H1 (cell line): ENCODE measurements around the gene TSHR. TPM values are rescaled to one million over a fixed set of nuclear protein-coding genes. Genes with fewer than 3 reads are reported as not detected.

ENCODE experiments used
- CTCF ChIA-PET: fragments of 300-600 bp; sonication (Branson Sonifier 250); formaldehyde crosslinking; loops from one replicate; lab custom pipeline; 2021; ENCODE audit not compliant: partially characterized antibody; lab: Charles Lee
- POLR2A ChIA-PET: fragments of 300-600 bp; sonication (Branson Sonifier 250); formaldehyde crosslinking; loops from one replicate; lab custom pipeline; 2021; ENCODE audit warnings: inconsistent platforms; ENCODE audit not compliant: partially characterized antibody; lab: Charles Lee
- DNase-seq, 2 experiments: peaks; one replicate each; pipeline versions ENCODE4 v3.0.0 to v3.0.0-alpha.2; 2010 to 2022; ENCODE audit warnings: low spot score in 2 of 2, low read depth in 1 of 2, mixed read lengths in 1 of 2
- FAIRE-seq: peaks from 2 replicates; lab custom pipeline; 2011; peaks lifted over from hg19 to GRCh38; lab: Jason Lieb, UNC
- H2AFZ ChIP-seq: 2 replicates; pipeline ENCODE4 v1.8.1; 2012; ENCODE audit warnings: low read length, inconsistent platforms
- H2AK5ac ChIP-seq: 2 replicates; pipeline ENCODE4 v1.6.1; 2013; ENCODE audit warnings: low read depth, low read length
- H2BK120ac ChIP-seq: replicated peaks from 2 replicates; pipeline ENCODE3; 2013; ENCODE audit warnings: low read depth, low read length, inconsistent platforms
- H2BK12ac ChIP-seq: 2 replicates; pipeline ENCODE4 v1.6.1; 2013; ENCODE audit warnings: low read depth, low read length
- H2BK15ac ChIP-seq: 2 replicates; pipeline ENCODE4 v1.6.1; 2013; ENCODE audit warnings: low read length
- H2BK20ac ChIP-seq: 2 replicates; pipeline ENCODE4 v1.6.1; 2013; ENCODE audit warnings: low read length
- H2BK5ac ChIP-seq: 2 replicates; pipeline ENCODE4 v1.6.1; 2013; ENCODE audit warnings: low read depth, low read length
- H3K14ac ChIP-seq: 2 replicates; pipeline ENCODE4 v1.6.1; 2013; ENCODE audit warnings: inconsistent platforms; ENCODE audit not compliant: insufficient read length
- H3K18ac ChIP-seq: 2 replicates; pipeline ENCODE4 v1.6.1; 2013; ENCODE audit warnings: low read length; ENCODE audit errors: extremely low read depth
- H3K23ac ChIP-seq: 2 replicates; pipeline ENCODE4 v1.6.1; 2013; ENCODE audit warnings: inconsistent platforms; ENCODE audit not compliant: insufficient read length
- H3K23me2 ChIP-seq: 2 replicates; pipeline ENCODE4 v1.6.1; 2013; ENCODE audit warnings: low read depth, low read length
- H3K27ac ChIP-seq: 2 replicates; pipeline ENCODE4 v1.6.1; 2011; ENCODE audit warnings: low read depth, low read length, inconsistent platforms
- H3K27me3 ChIP-seq, 4 experiments: replicated peaks in 1 of 4; 1 replicate in 1 of 4; 2 replicates in 3 of 4; pipeline versions ENCODE4 v1.6.1 to v1.8.1; 2011 to 2013; ENCODE audit warnings: low read length in 3 of 4, mild to moderate bottlenecking in 3 of 4, inconsistent platforms in 2 of 4, mixed read lengths in 2 of 4, moderate library complexity in 1 of 4; ENCODE audit not compliant: control insufficient read depth in 3 of 4, insufficient read depth in 3 of 4; ENCODE audit errors: extremely low read depth in 1 of 4
- H3K36me3 ChIP-seq, 4 experiments: 2 replicates each; pipeline versions ENCODE4 v1.6.1 to v1.8.1; 2011 to 2013; ENCODE audit warnings: mild to moderate bottlenecking in 4 of 4, low read length in 3 of 4, moderate library complexity in 2 of 4, control low read depth in 1 of 4, inconsistent platforms in 1 of 4; ENCODE audit not compliant: insufficient read depth in 4 of 4, control insufficient read depth in 2 of 4
- H3K4ac ChIP-seq: replicated peaks from 2 replicates; pipeline ENCODE3; 2013; ENCODE audit warnings: low read length, low read depth, mixed read lengths, inconsistent platforms; ENCODE audit not compliant: insufficient read length
- H3K4me1 ChIP-seq, 4 experiments: replicated peaks in 1 of 4; 1 replicate in 1 of 4; 2 replicates in 3 of 4; pipeline versions ENCODE4 v1.6.1 to v1.8.1; 2011 to 2013; ENCODE audit warnings: low read length in 3 of 4, inconsistent platforms in 2 of 4, mixed read lengths in 1 of 4; ENCODE audit not compliant: insufficient read depth in 4 of 4, control insufficient read depth in 3 of 4
- H3K4me2 ChIP-seq, 2 experiments: 2 replicates each; pipeline versions ENCODE4 v1.6.1 to v1.8.1; 2011 to 2013; ENCODE audit warnings: low read depth in 2 of 2, low read length in 2 of 2, control low read depth in 1 of 2, inconsistent platforms in 1 of 2, mild to moderate bottlenecking in 1 of 2; ENCODE audit not compliant: insufficient read depth in 1 of 2
- H3K4me3 ChIP-seq, 4 experiments: fragments of 200-600, 300-600 bp in 1 of 4; sonication (generic), shearing (Covaris generic), sonication (Bioruptor Twin) in 1 of 4; 2 replicates each; pipeline versions ENCODE4 v1.5.1 to v1.8.1; 2011 to 2016; ENCODE audit warnings: low read length in 4 of 4, low read depth in 3 of 4, control low read depth in 2 of 4, inconsistent platforms in 2 of 4, mild to moderate bottlenecking in 2 of 4, mixed read lengths in 1 of 4, moderate library complexity in 1 of 4; ENCODE audit not compliant: insufficient read depth in 2 of 4; ENCODE audit errors: extremely low read depth in 1 of 4
- H3K56ac ChIP-seq: replicated peaks from 2 replicates; pipeline ENCODE3; 2013; ENCODE audit warnings: low read depth, mild to moderate bottlenecking, mixed read lengths, low read length, inconsistent platforms; ENCODE audit not compliant: insufficient read length
- H3K79me1 ChIP-seq: 2 replicates; pipeline ENCODE4 v1.6.1; 2013; ENCODE audit warnings: low read depth, low read length, control low read depth
- H3K79me2 ChIP-seq, 2 experiments: 2 replicates each; pipeline versions ENCODE4 v1.6.1 to v1.8.1; 2012 to 2013; ENCODE audit warnings: low read length in 2 of 2, mild to moderate bottlenecking in 2 of 2, inconsistent platforms in 1 of 2; ENCODE audit not compliant: insufficient read depth in 2 of 2, control insufficient read depth in 1 of 2
- H3K9ac ChIP-seq, 4 experiments: replicated peaks in 1 of 4; 1 replicate in 1 of 4; 2 replicates in 3 of 4; pipeline versions ENCODE4 v1.6.1 to v1.8.1; 2011 to 2013; ENCODE audit warnings: low read depth in 3 of 4, low read length in 3 of 4, control low read depth in 2 of 4, mild to moderate bottlenecking in 2 of 4, moderate library complexity in 2 of 4, inconsistent platforms in 1 of 4; ENCODE audit errors: extremely low read depth in 1 of 4
- H3K9me3 ChIP-seq, 2 experiments: 2 replicates each; pipeline versions ENCODE4 v1.6.1 to v1.8.1; 2012 to 2013; ENCODE audit warnings: mild to moderate bottlenecking in 2 of 2, moderate library complexity in 2 of 2, control low read depth in 1 of 2, inconsistent platforms in 1 of 2, low read depth in 1 of 2, low read length in 1 of 2, mixed read lengths in 1 of 2; ENCODE audit not compliant: insufficient read depth in 2 of 2
- H4K20me1 ChIP-seq, 2 experiments: replicated peaks in 1 of 2; 2 replicates each; pipeline versions ENCODE3 to v1.8.1; 2011 to 2013; ENCODE audit warnings: inconsistent platforms in 2 of 2, low read length in 2 of 2, mild to moderate bottlenecking in 1 of 2; ENCODE audit not compliant: insufficient read depth in 2 of 2, control insufficient read depth in 1 of 2
- H4K5ac ChIP-seq: 2 replicates; pipeline ENCODE4 v1.6.1; 2013; ENCODE audit warnings: low read length, low read depth, mixed read lengths, inconsistent platforms; ENCODE audit not compliant: insufficient read length
- H4K8ac ChIP-seq: 2 replicates; pipeline ENCODE4 v1.8.0; 2013; ENCODE audit warnings: mild to moderate bottlenecking, moderate library complexity, low read length, inconsistent platforms; ENCODE audit not compliant: insufficient read depth; ENCODE audit errors: extremely low read depth
- H4K91ac ChIP-seq: replicated peaks from 2 replicates; pipeline ENCODE3; 2013; ENCODE audit warnings: low read length, mixed read lengths, inconsistent platforms; ENCODE audit not compliant: insufficient read length
- CBX5 ChIP-seq: fragments of 300-800, 300-1000 bp; sonication (generic); IDR thresholded peaks from 2 replicates; pipeline ENCODE4 v1.7.1; 2016; ENCODE audit warnings: antibody characterized with exemption, low read length, low read depth
- EGR1 ChIP-seq: IDR thresholded peaks from 2 replicates; pipeline ENCODE4 v1.6.1; 2011; ENCODE audit warnings: low read depth, low read length, borderline replicate concordance
- EZH2 ChIP-seq: fragments of 200-600 bp; sonication (generic); IDR thresholded peaks from 2 replicates; pipeline ENCODE4 v1.7.1; 2012; ENCODE audit warnings: low read depth, mild to moderate bottlenecking, moderate library complexity, low read length, inconsistent platforms; ENCODE audit not compliant: severe bottlenecking
- FOSL1 ChIP-seq: IDR thresholded peaks from 2 replicates; pipeline ENCODE4 v1.6.1; 2011; ENCODE audit warnings: mild to moderate bottlenecking, low read depth, low read length, moderate library complexity; ENCODE audit not compliant: insufficient read depth
- HDAC6 ChIP-seq: IDR thresholded peaks from one replicate; pipeline ENCODE4 v1.7.1; 2012; ENCODE audit warnings: low read depth, mild to moderate bottlenecking, inconsistent platforms, low read length, moderate library complexity
- JUN ChIP-seq: IDR thresholded peaks from 2 replicates; pipeline ENCODE4 v1.6.1; 2011; ENCODE audit warnings: low read depth, mild to moderate bottlenecking, improper control_type of control experiment, low read length
- POLR2A ChIP-seq, 2 experiments: IDR thresholded peaks; 1 replicate in 1 of 2; 2 replicates in 1 of 2; pipeline ENCODE4 v1.6.1; 2011; ENCODE audit warnings: low read depth in 2 of 2, low read length in 2 of 2, mild to moderate bottlenecking in 2 of 2; ENCODE audit errors: control extremely low read depth in 1 of 2
- POU5F1 ChIP-seq: IDR thresholded peaks from 2 replicates; pipeline ENCODE4 v1.6.1; 2011; ENCODE audit warnings: low read depth, mild to moderate bottlenecking, low read length, moderate library complexity
- SP1 ChIP-seq: IDR thresholded peaks from 2 replicates; pipeline ENCODE4 v1.6.1; 2011; ENCODE audit warnings: low read depth, low read length
- SP2 ChIP-seq: IDR thresholded peaks from 2 replicates; pipeline ENCODE4 v1.6.1; 2012; ENCODE audit warnings: mild to moderate bottlenecking, low read length, inconsistent platforms
- TCF12 ChIP-seq: IDR thresholded peaks from 2 replicates; pipeline ENCODE4 v1.6.1; 2011; ENCODE audit warnings: low read depth, mild to moderate bottlenecking, low read length
- WGBS, 2 experiments: shearing (Covaris generic) in 1 of 2; methylation state at CpG; one replicate each; pipeline versions ENCODE4 v1.1.6 to v1.1.7; 2013 to 2015; ENCODE audit warnings: low lambda C conversion rate in 2 of 2, mixed read lengths in 2 of 2, inconsistent platforms in 1 of 2, low coverage in 1 of 2, missing lambda C conversion rate in 1 of 2; ENCODE audit not compliant: insufficient replicate concordance in 2 of 2, insufficient coverage in 1 of 2, insufficient read length in 1 of 2; ENCODE audit errors: extremely low coverage in 1 of 2, missing lambda C conversion rate in 1 of 2; 5-methylcytosine and 5-hydroxymethylcytosine counted together
- polyA plus RNA-seq, 7 experiments: library from polyadenylated mRNA; depleted of rRNA in 3 of 7; stranded (reverse) in 5 of 7; unstranded in 2 of 7; fragments of >200 nt in 5 of 7; fragments of 200-250 nt in 2 of 7; gene quantifications; 1 replicate in 5 of 7; 2 replicates in 1 of 7; 4 replicates in 1 of 7; pipeline versions ENCODE4 v1.2.1 to v1.2.3, GENCODE V29; 2011 to 2013; ENCODE audit warnings: missing spikeins in 2 of 7, mixed read lengths in 2 of 7
- total RNA-seq: library from RNA; stranded (reverse); fragmentation: NEBNext Ultra II Directional; extraction: Animal tissue kit (Norgen Biotek cat#: 25700); gene quantifications from 2 replicates; pipeline ENCODE4 v1.2.1, GENCODE V29; 2021
- TF ChIP-seq, protein P1 (sequence below), 3 experiments: IDR thresholded peaks; 1 replicate in 2 of 3; 2 replicates in 1 of 3; pipeline versions ENCODE4 v1.5.1 to v1.6.1; 2011; ENCODE audit warnings: low read length in 3 of 3, mild to moderate bottlenecking in 3 of 3, inconsistent platforms in 2 of 3, low read depth in 1 of 3, moderate library complexity in 1 of 3; ENCODE audit not compliant: insufficient read depth in 1 of 3; ENCODE audit errors: control extremely low read depth in 1 of 3

The TSHR gene
- total and polyA plus RNA-seq, 2 of the 8 experiments (the other 6 are each of a cell fraction or from before 2014, with no cell fraction given): 0.27 TPM; not detected in 1

DNA sequence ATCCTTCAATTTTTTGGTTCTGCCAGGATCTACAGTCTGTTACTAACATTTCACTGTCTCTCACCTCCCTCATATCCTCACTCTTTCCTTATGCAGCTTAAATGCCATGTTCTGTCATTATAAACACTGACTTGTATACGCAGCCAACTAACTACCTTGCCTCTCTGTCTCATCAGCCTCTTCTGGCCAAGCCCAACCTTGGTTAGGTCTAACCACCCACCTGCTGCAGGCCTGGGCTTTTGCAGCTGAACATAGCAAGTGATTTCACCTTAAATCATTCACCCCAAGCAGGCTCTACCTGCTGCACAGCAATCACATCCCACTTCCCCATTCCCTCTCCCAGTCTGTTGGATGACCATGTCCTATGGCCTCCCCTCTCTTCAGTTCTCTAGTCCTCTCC lies 173.8 kb downstream of the TSHR start:
- CTCF ChIA-PET: interaction anchor here (1.3 kb wide), 1 partner anchor 35 kb away, joined by 3 read pairs; no protein-coding TSS in a partner anchor
- POLR2A ChIA-PET: no interaction called here
- FAIRE-seq: no peak
- TF ChIP-seq HDAC6: no peak
- TF ChIP-seq, protein P1, sequence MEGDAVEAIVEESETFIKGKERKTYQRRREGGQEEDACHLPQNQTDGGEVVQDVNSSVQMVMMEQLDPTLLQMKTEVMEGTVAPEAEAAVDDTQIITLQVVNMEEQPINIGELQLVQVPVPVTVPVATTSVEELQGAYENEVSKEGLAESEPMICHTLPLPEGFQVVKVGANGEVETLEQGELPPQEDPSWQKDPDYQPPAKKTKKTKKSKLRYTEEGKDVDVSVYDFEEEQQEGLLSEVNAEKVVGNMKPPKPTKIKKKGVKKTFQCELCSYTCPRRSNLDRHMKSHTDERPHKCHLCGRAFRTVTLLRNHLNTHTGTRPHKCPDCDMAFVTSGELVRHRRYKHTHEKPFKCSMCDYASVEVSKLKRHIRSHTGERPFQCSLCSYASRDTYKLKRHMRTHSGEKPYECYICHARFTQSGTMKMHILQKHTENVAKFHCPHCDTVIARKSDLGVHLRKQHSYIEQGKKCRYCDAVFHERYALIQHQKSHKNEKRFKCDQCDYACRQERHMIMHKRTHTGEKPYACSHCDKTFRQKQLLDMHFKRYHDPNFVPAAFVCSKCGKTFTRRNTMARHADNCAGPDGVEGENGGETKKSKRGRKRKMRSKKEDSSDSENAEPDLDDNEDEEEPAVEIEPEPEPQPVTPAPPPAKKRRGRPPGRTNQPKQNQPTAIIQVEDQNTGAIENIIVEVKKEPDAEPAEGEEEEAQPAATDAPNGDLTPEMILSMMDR (IDR thresholded peaks at IDR 0.05; ENCODE audit: control extremely low read depth in 1 of 3, insufficient read depth in 1 of 3, low read depth in 1 of 3, low read length in 3 of 3): no peak
- TF ChIP-seq POLR2A (IDR thresholded peaks at IDR 0.05; ENCODE audit: control extremely low read depth in 1 of 2, low read depth in 2 of 2, low read length in 2 of 2): no peak
- no peak for TF ChIP-seq JUN
- no peak for TF ChIP-seq FOSL1
- no peak for TF ChIP-seq SP2
- TF ChIP-seq SP1: no peak
- TF ChIP-seq CBX5: no peak
- TF ChIP-seq EZH2: no peak
- no peak for TF ChIP-seq EGR1
- no peak for TF ChIP-seq POU5F1
- no peak for TF ChIP-seq TCF12

More for the DNA sequence above, 173.8 kb downstream of the TSHR start:
- no peak overlapping the region for H3K4me2 ChIP-seq
- no peak overlapping the region for H3K23ac ChIP-seq
- H3K79me2 ChIP-seq: no peaks in the 10 kb centered on the region
- no peak overlapping the region for H3K27ac ChIP-seq
- no peak overlapping the region for H4K5ac ChIP-seq
- H3K4me1 ChIP-seq: no peaks in the 10 kb centered on the region
- no peak overlapping the region for H3K4me3 ChIP-seq
- H3K27me3 ChIP-seq: no peaks in the 10 kb centered on the region
- H3K14ac ChIP-seq: no peak overlapping the region
- H3K36me3 ChIP-seq: no peaks in the 10 kb centered on the region
- H2BK12ac ChIP-seq: no peak overlapping the region
- H3K79me1 ChIP-seq: no peaks in the 10 kb centered on the region
- H2BK120ac ChIP-seq: no peak overlapping the region
- H4K20me1 ChIP-seq: no peaks in the 10 kb centered on the region
- H3K18ac ChIP-seq: no peak overlapping the region
- no peak overlapping the region for H2BK5ac ChIP-seq
- H3K56ac ChIP-seq: no peak overlapping the region
- DNase-seq: no peak
- H2BK15ac ChIP-seq: no peak overlapping the region
- H3K9me3 ChIP-seq: no peaks in the 10 kb centered on the region; a peak in 1 of 4 replicates
- WGBS, 2 experiments: 88% methylated on average over 1 of the region's 1 CpG; no CpG with 5 or more reads in 1 of the 2 experiments
- no peak overlapping the region for H3K9ac ChIP-seq
- H4K91ac ChIP-seq: no peak overlapping the region
- H2AFZ ChIP-seq: no peak overlapping the region
- no peak overlapping the region for H2BK20ac ChIP-seq
- no peak overlapping the region for H4K8ac ChIP-seq
- peaks cover 1% of the 10 kb centered on the region; the same call in 1 of the 2 replicates for H3K23me2 ChIP-seq
- no peak overlapping the region for H2AK5ac ChIP-seq
- H3K4ac ChIP-seq: no peak overlapping the region
